HFFc6 (cell line): Measurements from ENCODE around the gene SYT6. TPM values are rescaled to one million over a fixed set of nuclear protein-coding genes. Genes with fewer than 3 reads are reported as not detected.

Source experiments
- DNase-seq: peaks from one replicate; pipeline ENCODE4 v3.0.0-alpha.2; 2018
- H3K27ac Mint-ChIP-seq: 2 replicates; pipeline ENCODE4 v1.8.0; 2020; ENCODE audit warnings: mild to moderate bottlenecking, mixed read lengths
- H3K27me3 Mint-ChIP-seq: 2 replicates; pipeline ENCODE4 v1.8.0; 2021; ENCODE audit warnings: mild to moderate bottlenecking, moderate library complexity, mixed read lengths; ENCODE audit not compliant: insufficient read depth
- H3K36me3 Mint-ChIP-seq: 2 replicates; pipeline ENCODE4 v1.8.0; 2021; ENCODE audit warnings: low read depth, mixed read lengths
- H3K4me1 Mint-ChIP-seq: 2 replicates; pipeline ENCODE4 v1.8.0; 2020; ENCODE audit warnings: low read depth, mixed read lengths
- H3K4me3 Mint-ChIP-seq: 2 replicates; pipeline ENCODE4 v1.8.0; 2020; ENCODE audit warnings: mild to moderate bottlenecking, moderate library complexity, mixed read lengths
- H3K9me3 Mint-ChIP-seq: 2 replicates; pipeline ENCODE4 v1.8.0; 2020; ENCODE audit warnings: mild to moderate bottlenecking, mixed read lengths
- total RNA-seq, 6 experiments: library from RNA; stranded (reverse); fragmentation: NEBNext Ultra II Directional; extraction: Animal tissue kit (Norgen Biotek cat#: 25700); gene quantifications; 2 replicates in 1 of 6; 3 replicates in 5 of 6; pipeline ENCODE4 v1.2.3, GENCODE V29; 2021
- TF ChIP-seq, protein P1 (sequence below): fragments of 200-600 bp; sonication (generic); IDR thresholded peaks from 2 replicates; pipeline ENCODE4 v1.5.0; 2021; ENCODE audit warnings: antibody characterized with exemption, mild to moderate bottlenecking

The SYT6 gene
- total RNA-seq, 6 experiments from 2014 or later: not detected

DNA sequence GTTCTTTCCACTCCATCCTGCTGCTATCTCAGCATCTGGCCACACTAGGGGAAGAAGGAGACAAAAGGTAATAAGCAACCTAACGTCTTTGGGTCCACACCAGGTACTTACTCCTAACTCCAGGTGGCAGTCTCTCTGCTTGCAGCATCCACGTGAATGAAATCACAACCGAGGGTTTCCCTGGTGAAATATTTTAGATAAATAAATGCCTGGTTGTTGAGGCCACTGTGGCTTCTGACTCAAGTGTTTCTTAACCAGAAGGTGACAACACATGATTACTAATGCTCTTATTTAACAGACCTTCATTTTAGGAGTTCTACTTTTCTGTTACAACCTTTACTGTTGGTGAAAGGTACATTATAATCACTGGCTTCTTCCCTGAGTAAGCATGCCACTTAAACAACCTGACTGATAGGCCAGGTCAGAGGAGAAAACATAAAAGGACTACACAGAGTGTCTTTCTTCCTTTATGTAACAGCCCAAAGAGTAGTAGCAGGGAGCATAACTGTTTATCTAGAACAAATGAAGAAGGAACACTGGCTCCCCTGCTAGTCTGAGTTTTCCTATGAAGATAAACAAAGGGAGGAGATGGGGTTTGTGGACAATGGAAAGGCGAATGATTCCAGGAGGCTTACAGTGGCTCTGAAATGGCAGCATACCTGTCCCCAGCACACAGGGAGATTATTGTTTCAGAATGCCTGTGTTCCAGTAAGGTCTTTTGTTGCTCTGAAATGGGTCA is 59.9 kb downstream of the SYT6 start:
- Mint-ChIP-seq H3K27me3 (peaks cover 37% of the 10 kb centered on the region), H3K4me1 (peaks cover 19% of the 10 kb centered on the region)
- peak; percentile 73 for DNase-seq

DNA sequence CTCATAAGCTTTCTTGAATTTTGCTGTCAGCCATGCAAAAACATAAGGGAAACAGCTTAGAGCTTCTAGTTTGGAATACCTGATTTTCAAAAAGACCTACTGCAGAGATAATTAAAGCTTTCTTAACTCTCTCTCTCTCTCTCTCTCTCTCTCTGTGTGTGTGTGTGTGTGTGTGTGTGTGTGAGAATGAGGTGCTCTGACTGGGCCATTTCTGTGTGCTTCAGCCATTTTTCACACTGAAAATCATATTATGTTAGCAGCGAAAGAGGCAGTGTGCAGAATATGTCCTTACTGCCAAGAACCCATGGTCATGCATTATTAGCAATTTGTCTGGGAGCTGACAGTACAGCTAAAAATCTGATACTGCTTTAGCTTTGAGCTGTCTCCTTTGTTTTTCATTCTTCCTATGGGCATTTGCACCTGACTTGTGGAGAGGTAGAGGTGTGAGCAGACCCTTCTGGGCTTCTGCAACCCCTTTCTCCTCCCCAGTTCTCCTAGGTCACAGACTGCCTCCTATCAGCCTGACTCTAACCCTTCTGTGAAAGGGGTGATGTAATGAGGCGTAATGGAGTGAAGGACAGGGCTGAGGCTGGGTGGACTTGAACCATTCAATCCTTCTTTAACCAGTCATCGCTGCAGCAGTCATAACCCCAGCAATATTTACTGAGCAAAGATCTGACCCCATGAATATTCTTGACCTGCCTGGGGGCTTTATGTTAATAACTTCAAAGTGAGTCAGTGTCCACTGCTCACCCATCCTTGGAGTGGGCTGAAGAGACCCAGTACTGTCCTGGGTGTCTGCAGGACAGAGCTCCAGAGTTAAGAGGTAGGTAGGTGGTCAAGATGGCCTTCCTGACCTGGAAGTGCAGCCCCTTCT is 61.2 kb downstream of the SYT6 start:
- peaks cover 38% of the 10 kb centered on the region for H3K27me3 Mint-ChIP-seq
- TF ChIP-seq, protein P1, sequence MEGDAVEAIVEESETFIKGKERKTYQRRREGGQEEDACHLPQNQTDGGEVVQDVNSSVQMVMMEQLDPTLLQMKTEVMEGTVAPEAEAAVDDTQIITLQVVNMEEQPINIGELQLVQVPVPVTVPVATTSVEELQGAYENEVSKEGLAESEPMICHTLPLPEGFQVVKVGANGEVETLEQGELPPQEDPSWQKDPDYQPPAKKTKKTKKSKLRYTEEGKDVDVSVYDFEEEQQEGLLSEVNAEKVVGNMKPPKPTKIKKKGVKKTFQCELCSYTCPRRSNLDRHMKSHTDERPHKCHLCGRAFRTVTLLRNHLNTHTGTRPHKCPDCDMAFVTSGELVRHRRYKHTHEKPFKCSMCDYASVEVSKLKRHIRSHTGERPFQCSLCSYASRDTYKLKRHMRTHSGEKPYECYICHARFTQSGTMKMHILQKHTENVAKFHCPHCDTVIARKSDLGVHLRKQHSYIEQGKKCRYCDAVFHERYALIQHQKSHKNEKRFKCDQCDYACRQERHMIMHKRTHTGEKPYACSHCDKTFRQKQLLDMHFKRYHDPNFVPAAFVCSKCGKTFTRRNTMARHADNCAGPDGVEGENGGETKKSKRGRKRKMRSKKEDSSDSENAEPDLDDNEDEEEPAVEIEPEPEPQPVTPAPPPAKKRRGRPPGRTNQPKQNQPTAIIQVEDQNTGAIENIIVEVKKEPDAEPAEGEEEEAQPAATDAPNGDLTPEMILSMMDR: no peak

More for the DNA sequence above, 59.9 kb downstream of the SYT6 start:
- Mint-ChIP-seq H3K9me3 (no peaks in the 10 kb centered on the region), H3K27ac (peak overlapping the region; percentile 65), H3K4me3 (no peak overlapping the region), H3K36me3 (no peaks in the 10 kb centered on the region)
- TF ChIP-seq, protein P1: peak; percentile 66

DNA sequence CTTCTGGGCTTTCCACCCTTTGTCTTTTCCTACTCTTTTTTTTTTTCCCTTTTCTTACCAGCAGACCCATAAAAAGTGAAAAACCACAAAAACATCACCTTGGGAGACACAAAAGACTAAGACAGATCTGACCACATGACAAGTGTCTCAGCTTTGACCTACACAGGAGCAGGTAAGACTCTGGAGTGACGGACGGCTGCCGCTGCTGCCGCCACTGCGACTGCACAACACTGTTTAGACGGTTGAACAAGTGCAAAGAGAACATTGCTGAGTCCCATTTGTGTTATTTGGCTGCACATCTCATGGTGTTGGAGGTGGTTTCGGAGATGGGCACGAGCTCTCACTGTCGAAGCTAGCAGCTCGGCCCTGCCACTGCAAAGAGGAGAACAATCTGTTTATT is 62.0 kb downstream of the SYT6 start:
- no peaks in the 10 kb centered on the region for H3K36me3 Mint-ChIP-seq
- no peak overlapping the region for H3K4me3 Mint-ChIP-seq

More for the DNA sequence above, 61.2 kb downstream of the SYT6 start:
- no peaks in the 10 kb centered on the region for H3K36me3 Mint-ChIP-seq
- H3K4me1 Mint-ChIP-seq: peaks cover 19% of the 10 kb centered on the region
- no peak overlapping the region for H3K27ac Mint-ChIP-seq
- DNase-seq: no peak
- H3K9me3 Mint-ChIP-seq: no peaks in the 10 kb centered on the region
- H3K4me3 Mint-ChIP-seq: no peak overlapping the region

DNA sequence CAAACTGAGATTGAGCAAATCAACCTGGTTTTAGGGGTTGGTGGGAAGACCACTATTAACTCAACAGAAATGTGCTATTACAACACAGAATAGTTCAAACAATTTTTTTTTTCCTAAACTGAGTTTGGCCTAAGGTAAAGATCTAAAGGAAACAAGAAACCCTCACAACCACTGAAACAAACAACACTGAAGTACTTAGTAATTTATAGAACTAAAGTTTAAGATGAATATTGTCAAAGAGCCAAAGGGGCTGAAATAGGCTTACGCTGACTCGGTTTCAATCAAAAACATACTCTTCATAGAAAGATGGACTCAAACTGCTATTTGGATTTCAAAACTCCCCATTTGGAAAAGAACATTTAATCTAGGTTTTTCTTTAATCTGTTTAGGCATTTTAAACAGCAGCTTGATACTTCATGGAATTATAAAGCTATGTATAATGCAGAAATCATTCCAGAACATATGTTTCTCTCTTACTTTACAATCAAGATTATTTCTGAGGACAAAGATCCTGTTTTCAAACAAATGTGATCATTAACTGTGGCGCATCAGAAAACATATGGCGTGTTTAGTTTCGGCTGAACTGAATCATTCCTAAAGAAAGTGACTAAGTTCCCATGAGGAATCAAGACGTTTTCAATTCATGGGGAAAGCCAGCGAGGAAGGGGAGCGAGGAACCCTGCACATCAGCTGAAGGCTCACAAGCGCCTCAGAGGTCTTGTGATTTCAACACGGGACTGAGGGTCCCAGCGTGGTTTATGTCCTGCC is 62.7 kb downstream of the SYT6 start:
- DNase-seq: no peak

More for the DNA sequence above, 62.0 kb downstream of the SYT6 start:
- Mint-ChIP-seq H3K27ac (no peak overlapping the region), H3K4me1 (peaks cover 19% of the 10 kb centered on the region), H3K27me3 (peaks cover 38% of the 10 kb centered on the region), H3K9me3 (no peaks in the 10 kb centered on the region)
- TF ChIP-seq, protein P1: no peak
- DNase-seq: no peak

More for the DNA sequence above, 62.7 kb downstream of the SYT6 start:
- Mint-ChIP-seq H3K27ac (no peak overlapping the region), H3K27me3 (peaks cover 44% of the 10 kb centered on the region), H3K4me1 (peaks cover 19% of the 10 kb centered on the region), H3K9me3 (no peaks in the 10 kb centered on the region), H3K4me3 (no peak overlapping the region), H3K36me3 (no peaks in the 10 kb centered on the region)
- TF ChIP-seq, protein P1: no peak
